Subcutaneous adipose tissue (tissue), 4 donors: Measurements from ENCODE around the gene MACROD1. TPM values are rescaled to one million over a fixed set of nuclear protein-coding genes. Genes with fewer than 3 reads are reported as not detected.

Source experiments
- total RNA-seq, 4 donors: library from RNA; depleted of rRNA; stranded (reverse); fragments of >200 nt; gene quantifications; one replicate each; pipeline ENCODE4 v1.1.0, GENCODE V29; 2016
- TF ChIP-seq, protein P1 (sequence below): fragments of 450-650 bp; IDR thresholded peaks from one replicate; pipeline ENCODE4 v1.5.1; 2016; ENCODE audit warnings: low read depth, mild to moderate bottlenecking, control low read depth, antibody characterized with exemption, moderate library complexity

The MACROD1 gene
- total RNA-seq, 4 donors from 2014 or later: 8.0 to 24.0 (median 19.8) TPM

DNA sequence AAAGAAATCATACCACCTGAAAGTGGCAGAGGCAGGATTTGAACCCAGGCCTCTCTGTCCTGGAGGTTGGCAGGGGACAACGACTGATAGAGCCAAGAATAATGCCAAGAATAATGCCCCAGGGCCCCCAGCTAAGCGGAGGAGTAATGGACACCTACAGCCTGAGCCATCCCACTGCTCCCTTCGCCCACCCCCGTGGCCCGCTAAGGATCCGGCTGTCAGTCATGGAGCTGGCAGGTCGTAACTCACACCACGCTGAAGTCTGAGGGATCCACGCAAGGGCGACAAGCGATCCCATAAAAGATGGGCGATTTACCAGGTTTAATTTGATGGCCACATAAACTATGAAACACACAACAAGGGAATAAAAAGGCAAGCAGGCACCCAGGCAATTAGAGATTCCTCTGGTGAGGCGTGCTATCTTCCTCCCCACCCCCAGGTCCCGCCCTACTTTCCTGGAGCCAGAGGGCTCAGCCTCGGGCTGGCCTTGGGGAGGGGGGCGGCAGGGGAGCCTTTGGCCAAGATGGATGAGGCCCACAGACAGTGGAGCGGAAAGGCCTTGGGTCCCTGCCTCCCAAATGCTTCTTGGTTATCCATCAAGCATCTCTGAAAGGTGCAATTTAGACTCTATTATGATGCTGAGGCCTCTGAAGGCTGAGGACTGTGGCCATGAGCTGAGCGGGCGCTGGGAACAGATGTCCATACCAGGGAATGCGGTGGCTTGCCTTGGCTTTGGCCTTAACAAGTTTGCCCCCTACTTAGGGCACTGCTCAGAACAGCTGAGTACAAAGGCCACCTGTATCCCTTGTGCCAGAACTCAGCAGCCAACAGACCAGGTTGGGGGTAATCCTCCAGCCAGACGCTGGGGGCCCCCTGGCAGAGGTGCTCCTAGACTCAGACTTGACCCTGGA, 55.2 kb downstream of the MACROD1 start:
- TF ChIP-seq, protein P1, sequence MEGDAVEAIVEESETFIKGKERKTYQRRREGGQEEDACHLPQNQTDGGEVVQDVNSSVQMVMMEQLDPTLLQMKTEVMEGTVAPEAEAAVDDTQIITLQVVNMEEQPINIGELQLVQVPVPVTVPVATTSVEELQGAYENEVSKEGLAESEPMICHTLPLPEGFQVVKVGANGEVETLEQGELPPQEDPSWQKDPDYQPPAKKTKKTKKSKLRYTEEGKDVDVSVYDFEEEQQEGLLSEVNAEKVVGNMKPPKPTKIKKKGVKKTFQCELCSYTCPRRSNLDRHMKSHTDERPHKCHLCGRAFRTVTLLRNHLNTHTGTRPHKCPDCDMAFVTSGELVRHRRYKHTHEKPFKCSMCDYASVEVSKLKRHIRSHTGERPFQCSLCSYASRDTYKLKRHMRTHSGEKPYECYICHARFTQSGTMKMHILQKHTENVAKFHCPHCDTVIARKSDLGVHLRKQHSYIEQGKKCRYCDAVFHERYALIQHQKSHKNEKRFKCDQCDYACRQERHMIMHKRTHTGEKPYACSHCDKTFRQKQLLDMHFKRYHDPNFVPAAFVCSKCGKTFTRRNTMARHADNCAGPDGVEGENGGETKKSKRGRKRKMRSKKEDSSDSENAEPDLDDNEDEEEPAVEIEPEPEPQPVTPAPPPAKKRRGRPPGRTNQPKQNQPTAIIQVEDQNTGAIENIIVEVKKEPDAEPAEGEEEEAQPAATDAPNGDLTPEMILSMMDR: no peak

DNA sequence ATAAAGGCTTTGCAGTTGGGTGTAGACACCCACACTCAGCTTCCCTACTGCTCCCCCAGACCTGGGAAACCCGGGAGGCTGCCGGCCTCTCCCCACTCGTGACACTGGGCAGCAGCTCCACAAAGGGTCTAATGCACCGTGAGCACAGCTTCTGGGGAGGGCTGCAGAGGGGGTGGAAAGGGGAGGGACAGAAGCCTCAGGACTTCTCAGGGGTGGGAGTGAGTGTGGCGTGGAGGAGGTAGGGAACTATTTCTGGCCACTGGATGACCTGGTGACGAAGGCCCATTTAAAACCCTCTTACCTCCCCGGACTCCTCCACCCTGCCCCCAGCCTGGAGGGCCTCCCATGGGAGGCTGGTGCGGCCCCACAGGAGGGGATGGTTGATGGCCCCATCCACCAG, 56.6 kb downstream of the MACROD1 start:
- TF ChIP-seq, protein P1: no peak

DNA sequence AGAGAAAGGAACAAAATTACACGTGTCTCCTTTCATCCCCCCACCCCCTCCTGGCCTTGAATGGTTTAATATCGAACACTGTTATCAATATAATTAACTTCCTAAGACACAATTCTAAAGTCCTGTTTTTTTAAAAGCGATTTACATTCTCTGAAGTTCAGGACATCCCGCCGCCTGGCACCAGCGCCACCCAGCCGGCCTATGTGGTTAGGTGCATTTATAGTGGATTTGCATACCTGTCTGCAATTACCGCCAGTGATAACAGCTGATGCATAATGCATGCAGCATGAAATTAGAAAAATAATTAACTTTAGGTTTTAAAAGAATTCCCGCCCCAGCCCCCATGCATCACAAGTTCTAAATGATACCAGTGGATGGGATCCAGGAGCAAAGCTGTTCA, 58.6 kb downstream of the MACROD1 start:
- TF ChIP-seq, protein P1: no peak

GRCh38 chr11:64104632-64105031, 61.3 kb downstream of the MACROD1 start:
- TF ChIP-seq, protein P1: no peak

DNA sequence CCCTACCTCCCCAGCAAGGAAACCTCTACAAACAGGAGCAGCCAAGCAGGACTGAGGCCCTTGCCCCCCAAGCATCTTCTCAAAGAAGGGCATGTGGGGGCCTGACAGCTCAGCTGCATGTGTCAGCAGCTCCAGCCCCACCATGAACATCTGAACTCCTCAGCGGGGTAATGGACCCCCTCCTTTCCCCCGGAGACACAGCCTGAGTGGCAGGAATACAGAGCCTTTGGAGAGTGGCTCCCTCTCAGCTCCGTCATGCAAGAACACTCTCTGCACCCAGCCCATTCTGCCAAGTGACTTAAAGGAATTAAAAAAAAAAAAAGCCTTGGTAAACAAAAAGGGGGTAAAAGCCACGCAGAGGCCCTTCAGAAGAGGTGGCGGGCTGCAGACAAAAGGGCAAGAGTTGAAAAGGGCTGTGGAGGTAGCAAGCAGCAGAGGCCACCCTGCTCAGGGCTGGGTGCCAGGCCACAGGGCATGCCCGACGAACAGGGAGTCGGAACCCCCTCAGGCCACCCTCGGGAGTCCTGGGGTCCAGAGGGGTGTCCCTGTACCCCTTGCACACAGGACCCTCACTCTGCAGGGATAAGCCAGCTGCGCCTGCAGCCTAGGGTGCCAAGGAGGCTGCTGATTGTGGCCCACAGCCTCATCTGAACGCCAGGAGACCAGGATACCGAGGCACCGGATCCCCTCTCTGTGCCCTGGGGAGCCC, 62.5 kb downstream of the MACROD1 start:
- TF ChIP-seq, protein P1: no peak

GRCh38 chr11:64102005-64102738, 63.7 kb downstream of the MACROD1 start:
- TF ChIP-seq, protein P1: no peak
